ENCODE measurements around the gene SCYL3.

DNA sequence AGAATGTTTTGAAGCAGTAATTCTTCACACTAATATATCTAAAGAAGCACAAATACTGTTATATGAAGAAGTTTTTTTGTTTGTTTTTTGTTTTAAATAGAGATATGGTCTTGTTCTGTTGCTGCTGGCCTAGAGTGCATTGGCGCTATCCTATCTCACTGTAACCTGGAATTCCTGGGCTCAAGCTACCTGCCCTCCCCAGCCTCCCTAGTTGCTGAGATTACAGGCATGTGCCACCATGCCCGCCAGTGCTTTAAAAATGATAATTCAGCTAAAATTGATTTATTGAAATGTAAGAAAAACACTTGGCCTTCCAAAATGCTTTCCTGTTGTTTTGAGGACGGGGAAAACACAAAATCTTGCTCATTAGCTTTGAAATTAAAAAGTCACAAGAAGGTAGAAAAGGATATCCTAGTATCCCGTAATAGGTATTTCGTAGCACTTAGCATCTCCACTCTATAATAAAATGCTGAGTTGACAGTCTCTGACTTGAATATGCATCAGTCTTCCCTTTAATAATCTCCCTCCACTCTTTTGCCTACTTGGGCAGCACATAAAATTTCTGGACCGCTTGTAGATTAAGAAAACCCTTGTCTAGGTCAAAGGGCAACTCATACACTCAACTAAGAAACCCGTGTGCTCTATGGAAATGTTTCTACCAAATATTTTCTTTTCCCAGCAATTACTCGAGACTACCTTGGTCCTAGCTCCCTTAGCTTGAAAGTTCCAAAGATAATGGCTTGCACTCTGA is 1.3 kb downstream of the SCYL3 start:
- TF ChIP-seq POLR2A (IDR thresholded peaks at IDR 0.05; ENCODE audit: low read depth, low read length) (no peak), TAF1 (IDR thresholded peaks at IDR 0.05; ENCODE audit: borderline replicate concordance, low read depth, low read length) (no peak), POLR2AphosphoS5 (IDR thresholded peaks at IDR 0.05; ENCODE audit: low read depth, low read length) (no peak)
